NCI-H345 treated with DMSO at 0.1 percent for 48 hours (cell line): ENCODE data around the gene ANKRD35.

ENCODE experiments used
- DNase-seq: peaks from one replicate; lab custom pipeline; 2025; ENCODE audit not compliant: unreplicated experiment; lab: John Stamatoyannopoulos, UW

The ANKRD35 gene

DNA sequence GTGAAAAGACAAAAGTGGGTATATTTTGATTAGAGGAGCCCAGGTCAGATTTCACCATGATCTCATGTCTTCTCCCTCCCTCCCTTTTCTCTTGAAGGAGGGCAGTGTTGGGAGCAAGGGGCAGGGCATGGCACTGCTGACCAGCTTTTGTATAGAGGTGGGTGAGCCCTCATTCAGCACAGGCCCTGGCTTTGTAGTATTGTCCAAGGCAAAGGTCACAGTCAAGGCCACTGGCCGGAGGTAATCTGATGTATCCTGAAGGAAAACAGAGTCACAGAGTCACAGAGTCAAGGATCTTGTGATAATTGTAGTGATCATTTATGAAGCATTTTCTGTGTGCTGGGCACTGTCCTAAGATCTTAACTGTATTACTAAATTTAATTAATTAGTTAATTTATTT is 12.3 kb upstream of the ANKRD35 start:
- no peak for DNase-seq

DNA sequence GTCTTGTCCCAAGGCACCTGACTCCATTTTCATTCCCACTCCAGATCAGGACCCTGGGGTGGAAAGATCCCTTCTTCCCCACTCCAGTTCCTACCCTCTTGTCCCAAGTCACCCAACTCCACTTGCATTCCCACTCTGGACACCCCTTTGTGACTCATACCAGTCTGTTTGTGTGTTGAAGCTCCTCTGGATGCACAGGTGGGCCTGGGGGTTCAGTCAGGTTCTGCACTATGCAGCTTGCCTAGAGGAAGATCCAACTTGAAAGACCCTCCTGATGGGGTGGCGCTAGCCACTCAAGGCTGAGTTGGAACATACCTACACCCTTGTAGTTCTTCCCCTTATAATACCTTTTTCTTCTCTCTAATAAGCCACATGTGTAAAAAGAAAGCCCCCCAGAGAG is 9.8 kb upstream of the ANKRD35 start:
- DNase-seq, result no peak

DNA sequence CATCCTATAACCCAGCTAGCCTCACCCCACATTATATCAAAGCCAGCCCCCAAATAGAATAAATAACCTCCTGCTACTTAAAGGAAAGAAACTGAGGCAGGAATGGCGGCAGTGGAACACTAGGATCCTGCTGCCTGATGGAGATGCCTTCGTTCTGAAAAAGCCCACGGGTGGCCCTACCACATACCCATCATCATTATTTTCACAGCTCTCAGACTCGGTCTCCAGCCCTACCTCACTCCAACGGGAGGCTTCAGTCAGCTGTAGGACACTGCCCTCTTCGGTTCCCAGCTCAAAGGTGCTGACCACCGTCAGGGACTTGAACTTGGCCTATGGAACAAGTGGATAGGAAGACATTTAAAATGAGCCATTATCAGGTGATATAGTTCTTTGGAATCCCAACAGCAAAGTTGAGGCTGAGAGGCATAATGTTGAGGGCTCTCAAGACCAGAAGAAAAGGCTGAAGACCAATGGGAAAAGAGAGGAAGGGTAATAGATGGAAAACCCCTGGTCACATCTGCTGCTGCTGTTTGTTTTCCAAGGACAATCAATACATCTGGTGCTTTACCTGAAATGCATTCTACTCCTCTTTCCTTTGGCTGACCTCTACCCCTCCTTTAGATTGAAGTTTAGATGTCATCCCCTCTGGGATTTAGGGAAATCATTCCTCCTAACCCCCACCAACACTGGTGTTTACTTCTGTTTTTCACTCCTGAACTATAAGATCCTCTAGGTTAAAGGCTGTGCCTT is 7.8 kb upstream of the ANKRD35 start:
- no peak for DNase-seq

DNA sequence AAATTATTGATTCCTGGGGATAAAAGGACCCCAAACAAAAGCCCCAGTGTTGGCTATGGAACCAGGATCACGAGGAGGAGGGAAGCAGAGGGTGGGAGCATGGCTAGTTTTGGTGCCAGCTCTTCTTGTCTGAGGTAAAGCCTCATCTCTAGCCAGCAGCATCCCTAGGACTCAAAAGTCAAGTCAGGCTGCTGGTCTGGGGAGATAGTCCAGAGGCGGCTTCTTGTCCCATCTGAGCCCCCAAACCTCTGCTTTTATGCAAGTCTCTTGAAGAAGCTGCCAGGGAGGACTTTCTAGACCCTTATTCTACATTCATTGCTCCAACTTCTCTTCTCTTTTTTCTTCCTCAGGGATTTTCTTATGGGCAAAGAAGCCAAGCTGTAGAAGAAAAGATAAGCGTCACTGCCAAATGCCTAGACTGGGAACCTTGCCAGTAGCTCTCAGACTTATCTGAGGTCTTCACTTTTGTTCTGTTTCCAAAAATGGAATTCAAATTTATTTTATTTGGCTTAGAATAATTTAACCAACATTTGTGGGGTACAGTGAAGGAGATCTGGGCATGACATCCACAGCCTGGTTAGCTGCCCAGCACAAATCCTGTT is 6.9 kb upstream of the ANKRD35 start:
- no peak for DNase-seq

DNA sequence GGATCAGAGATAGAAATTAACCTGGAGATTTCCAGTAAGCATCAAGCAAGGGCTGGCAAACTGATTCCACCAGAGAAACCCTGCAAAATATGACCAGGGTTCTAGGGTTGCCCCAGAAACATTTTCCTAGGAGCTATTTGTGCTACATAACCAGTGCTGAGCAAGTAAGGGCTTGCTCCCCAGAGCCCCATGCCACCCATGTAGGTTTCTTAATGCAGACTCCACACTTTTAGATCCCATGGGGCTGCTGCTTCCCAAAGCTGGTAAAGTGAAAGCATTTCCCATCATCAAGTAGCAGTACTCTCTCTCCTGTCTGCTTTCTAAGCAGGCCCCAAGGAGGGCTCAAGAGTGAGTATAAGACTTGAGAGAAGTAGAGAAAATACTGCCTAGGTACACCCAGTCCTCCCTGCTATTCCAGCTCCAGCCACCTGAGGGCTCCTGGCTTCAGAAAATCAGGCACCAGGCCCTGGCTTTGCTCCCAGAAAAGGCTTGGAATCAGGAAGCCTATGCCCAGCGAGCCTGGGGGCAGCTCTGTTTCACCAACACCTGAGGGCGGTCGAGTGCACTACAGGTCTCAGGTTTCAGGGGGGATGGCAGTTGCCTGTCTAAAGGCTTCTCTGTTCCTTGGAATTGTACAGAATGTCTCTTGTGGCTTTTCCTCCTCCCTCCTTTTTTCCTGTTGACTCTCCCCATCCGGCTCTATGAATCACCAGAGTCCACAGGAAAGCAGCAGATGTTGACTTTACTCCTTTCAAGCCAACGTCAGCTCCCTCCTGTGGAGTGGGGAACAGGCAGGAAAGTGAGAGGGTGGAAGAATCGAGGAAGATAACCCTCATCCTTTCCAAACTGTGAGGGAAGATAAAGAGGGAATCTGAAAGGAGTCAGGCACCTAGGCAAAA is 6.2 kb upstream of the ANKRD35 start:
- DNase-seq, result peak; percentile 100

DNA sequence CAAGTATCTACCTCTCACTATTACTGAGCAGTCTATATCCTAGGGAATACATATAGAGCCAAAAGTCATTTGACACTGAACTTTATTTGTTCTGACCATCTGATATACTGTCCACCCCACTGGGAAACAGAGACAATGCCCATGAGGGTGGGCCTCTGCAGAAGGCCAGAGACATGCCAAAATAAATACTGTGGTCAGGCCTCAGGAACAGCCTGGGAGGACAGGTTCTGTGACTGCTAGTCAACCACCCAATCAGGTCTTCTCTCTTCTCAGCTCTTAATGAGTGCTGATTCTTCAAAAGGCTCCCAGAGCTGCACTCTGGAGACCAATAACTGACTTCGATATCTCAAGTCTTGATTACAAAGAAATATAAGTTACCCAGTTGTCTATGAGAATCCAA is 5.5 kb upstream of the ANKRD35 start:
- DNase-seq, result peak; percentile 22

DNA sequence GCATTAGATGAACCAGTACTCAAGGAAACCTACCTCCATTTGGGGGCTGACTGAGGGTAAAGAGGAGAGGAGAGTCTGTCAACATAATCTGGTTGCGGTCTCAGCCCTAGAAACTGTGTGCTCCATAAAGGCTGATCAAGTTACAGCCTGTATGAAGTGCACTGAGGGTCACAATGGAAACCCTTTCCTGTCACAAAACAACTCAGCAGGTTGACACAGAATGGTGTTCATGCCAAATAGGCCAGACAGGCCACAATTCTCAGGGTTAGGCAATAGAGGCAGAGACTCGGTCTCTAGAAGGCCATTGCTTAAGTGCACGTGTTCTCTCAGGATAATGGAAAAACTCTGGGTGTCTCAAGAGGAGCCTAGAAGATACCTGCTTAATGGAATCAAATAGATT is 4.1 kb upstream of the ANKRD35 start:
- peak; percentile 96 for DNase-seq

DNA sequence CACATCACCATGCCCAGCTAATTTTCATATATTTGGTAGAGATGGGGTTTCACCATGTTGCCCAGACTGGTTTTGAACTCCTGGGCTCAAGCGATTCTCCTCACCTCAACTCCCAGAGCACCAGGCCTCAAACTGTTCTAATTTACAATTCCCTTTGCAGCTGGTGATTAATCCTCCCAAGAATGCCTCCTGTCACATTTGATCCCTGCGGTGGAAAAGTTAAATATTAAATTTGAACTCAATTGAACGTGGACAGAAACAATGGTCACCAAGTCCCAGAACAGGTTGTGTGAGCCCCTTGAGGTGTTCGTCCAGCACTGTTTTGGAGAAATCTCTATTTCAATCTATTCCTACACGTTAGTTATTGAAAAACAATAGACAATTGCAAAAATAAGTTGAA is 2.0 kb upstream of the ANKRD35 start:
- DNase-seq, result no peak

DNA sequence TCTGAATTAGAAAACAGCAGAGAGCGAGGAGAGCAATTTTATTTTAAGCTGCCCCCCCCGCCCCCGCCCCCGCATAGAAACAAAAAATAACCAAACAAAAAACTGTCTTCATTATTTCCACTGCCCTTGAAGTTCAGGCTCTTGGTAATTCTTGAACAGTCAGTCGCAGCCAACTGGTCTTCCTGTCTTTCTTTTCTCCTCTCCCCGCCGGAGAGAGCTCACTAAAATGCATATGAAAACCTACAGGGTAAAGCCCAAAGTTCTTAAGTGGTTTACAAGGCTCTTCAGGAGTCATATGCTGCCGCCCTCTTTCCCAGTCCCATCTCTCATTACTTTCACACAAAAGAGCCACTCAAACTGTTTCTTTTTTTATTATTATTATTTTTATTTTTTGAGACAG is 1.1 kb upstream of the ANKRD35 start:
- DNase-seq, result no peak

DNA sequence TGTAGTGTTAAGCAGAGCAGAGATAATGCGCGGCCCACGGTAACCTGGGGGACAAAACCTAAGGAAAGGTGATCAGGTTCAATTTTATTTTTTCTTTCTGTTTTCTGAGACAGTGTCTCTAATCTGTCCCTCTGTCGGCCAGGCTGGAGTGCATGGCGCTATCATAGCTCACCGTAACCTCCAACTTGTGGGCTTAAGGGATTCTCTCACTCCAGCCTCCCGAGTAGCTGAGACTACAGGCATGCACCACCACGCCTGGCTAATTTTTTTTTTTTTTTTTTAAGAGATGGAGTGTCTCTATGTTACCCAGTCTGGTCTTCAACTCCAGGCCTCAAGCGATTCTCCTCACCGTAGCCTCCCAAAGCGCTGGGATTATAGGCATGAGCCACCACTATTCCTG is 724 bp upstream of the ANKRD35 start:
- DNase-seq, result no peak

DNA sequence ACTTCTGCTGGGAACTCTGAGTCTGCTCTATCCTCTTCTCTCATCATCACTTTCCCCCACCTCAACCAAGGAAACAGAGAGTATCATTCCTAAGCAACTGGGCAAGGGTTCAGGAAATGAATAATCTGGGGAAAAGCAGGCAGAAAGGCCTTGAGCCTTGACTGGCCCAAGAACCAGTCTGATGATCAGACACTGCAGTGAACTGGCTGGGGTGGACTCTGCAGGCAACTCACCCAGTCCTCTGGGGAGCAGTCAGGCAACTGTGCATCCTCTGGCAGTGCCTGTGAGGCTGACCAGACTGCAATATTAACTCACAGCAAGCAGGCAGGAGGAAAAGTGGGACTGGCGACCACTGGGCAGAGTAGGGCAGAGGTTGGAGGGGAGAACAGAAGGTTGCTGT is 991 bp downstream of the ANKRD35 start:
- no peak for DNase-seq

DNA sequence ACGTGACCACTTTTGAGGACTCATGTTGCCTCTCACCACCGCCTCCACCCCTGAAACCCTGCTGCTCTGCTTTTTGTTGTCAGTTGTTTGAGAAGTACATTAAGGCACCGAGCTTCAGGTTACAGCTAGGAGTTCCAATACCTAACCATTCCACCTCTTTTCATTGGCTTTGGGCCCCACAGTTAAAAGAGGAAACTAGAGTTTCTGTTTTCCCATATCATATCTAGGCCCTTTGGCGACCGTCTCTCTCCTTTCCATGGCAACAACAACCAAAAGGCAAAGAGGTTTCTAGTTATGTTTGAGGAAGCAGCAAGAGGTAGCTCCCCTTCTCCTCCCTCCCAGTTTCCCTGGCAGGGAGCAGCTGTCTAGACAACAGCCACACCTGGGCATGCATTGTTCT is 5.9 kb downstream of the ANKRD35 start:
- DNase-seq, result peak; percentile 99

DNA sequence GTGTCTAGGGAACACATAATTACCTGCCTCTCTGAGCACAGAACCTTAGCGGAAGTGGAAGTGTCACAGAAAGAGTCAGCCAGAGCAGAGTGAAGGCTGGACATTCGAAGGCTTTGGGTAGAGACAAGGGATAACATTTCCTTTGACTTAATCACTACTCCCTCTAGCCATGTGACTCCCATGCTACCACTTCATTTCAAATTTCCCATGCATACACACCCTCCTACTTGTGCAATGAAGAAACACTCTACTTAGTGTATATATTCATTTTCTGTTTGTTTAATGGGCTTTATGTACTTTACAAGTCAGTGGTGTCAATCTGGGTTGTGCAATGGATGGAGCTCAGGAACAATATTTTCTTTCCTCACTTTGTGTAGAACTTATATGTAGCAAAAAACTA is 6.9 kb downstream of the ANKRD35 start:
- DNase-seq, result peak; percentile 39

DNA sequence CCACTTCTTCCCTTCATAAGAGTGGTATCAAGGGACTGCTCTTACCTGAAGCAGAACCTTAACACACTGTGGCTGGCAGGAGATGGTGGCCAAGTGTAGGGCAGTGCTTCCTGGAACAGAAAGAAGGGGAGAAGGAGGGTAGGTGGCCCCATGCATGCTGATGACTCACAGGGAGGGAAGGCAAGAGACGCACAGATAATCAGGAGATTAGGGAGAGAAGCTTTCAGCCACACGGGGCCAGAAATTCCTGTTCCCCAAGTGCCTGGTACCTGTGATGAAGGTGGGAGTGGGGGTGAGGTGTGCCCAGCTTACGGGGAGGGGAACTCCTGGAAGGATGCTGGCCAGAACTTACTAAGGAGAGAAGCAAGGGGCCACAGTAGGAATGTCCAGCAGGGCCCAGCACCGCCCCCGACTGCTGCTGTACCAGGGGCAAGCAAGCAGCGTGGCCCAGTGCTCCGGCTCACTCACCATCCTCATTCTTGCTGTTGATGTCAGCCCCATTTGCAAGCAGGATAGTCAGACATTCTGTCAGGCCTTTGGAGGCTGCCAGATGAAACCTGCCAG is 7.7 kb downstream of the ANKRD35 start:
- DNase-seq, result no peak

DNA sequence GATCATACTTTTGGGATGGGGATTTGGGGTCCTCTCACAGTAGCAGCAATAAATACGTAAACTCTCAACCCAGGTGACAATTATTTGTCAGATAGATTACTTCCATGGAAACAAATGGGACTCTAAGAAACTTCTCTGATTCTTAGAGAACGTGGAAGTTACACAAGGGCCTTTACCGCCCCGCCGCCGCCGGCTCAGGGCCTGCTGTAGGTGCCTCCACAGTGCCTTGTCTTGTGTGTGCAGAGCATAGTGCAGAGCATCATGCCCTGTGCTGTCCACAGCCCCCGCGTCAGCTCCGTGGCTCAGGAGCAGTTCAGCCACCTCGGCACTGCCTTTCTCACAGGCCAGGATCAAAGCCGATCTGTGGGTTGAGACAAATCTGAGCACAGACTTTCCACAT is 11.0 kb downstream of the ANKRD35 start:
- no peak for DNase-seq

DNA sequence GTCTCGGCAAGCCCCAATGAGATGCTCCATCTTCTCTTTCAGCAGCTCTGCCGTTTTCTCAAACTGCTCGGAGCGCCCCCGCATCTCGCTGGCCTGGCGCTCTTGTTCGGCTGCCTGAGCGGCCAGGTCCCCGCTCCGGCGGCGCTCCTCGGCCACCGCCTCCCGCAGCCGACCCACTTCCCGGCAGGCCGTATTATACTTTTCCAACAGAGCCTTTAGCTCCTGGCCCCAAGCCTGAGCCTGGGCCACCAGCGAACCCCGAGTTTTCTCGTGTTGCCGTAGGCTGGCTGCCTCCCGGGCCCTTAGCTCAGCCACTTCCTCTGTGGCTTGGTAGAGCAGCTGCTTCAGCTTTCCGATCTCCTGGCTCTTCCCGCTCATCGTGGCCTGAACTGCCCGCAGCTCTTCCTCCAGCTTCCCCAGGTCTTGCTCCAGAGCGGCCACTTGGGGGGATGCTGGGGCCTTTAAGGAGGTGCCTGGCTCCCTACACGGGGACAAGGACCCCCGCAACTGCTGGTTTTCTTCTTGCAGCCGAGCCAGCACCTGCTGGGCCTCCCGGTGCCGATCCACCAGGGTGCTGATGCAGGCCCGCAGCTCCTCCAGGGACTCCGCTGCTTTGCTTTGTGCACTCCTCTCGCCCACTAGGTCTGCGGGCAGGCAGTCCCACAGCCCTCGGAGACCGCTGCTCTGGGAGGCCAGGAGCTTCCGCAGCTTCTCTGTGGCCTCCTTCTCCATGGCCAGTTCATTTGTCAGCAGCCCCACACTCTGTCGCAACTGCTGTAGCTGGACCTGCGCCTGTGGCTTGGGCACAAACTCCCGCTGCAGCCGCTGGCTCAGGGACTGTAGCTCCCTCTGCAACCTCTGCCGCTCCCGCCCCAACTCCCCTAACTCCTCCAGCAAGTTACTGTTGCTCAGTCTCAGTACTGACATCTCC is 13.4 kb downstream of the ANKRD35 start:
- no peak for DNase-seq

DNA sequence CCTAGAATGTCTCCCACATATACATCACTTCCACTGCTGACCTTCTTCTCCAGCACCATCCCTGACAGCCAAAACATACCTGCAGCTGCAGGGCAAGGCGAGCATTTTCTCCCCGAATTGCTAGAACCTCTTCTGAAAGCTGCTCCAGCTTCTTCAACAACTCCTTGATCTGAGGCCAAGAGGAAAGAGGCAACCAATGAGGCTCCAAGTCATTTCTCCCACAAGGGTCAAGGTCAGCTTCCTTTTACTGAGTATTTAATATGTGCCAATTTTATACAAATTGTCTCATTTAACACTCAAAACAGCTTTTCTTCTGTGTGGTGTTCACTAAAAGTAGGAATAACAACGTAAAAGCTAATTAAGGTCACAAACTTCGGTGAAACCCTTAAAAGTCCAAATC is 17.4 kb downstream of the ANKRD35 start:
- no peak for DNase-seq

DNA sequence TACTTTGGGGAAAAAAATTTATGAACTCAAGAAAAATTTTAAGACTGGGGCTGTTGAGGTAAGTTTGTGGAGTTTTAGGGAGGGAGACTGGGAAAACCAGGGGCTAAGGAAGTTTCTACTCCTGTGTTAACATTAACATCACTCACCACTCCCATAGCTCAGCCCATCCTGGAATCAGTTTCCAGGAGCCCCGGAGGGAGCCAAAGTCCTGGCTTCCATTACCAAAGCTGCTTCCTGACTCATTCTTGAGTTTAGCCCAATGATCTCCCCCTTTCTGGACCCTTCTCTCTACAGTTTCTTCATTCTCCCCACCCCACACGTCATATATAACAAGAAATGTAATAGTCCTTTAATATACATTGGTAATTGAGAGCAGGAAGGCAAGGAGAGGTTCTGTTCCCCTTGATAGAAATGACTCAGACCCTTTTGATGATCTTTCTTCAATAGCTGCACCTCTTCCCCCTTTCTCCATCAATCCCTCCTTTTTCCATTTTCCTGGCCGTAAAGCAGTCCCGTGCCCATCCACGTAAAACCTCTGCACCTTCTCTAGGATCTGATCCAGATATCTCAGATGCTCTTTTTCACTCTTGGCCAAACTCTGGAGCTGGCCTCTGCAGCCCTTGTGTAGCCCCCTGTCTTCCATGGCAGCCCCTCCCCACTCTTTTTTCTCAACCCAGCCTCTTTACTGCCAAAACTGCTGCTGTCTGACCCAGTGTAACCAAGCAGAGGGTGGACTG is 22.2 kb downstream of the ANKRD35 start:
- no peak for DNase-seq

DNA sequence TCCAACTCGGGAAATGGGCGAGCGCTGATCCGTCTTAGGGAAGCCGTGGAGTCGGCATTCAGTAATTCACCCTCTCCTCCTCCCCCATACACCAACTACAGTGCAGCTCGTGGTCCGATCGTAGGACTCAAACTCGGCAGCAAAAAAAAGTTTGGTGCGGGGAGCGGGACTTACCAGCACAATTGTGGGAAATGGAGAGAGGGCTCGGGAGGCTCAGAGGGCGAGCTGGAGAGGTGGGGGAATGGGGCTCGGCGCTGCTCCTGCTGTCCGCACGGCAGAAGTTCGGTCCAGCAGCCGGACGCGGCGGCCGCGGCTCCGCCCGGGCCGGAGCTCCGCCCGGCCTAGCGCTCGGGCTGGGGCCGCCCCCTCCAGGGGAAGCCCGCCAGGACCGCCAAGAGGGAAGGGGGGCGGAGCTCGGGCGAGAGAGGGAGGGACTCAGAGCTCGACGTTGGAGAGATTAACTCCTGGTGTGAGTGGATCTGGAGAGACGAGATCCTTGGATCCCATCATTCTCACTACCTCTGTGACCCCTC is 26.1 kb downstream of the ANKRD35 start:
- peak; percentile 97 for DNase-seq
